ENCODE measurements around the gene DDX39A. TPM values are rescaled to one million over a fixed set of nuclear protein-coding genes. Genes with fewer than 3 reads are reported as not detected.
"Not testable (repeated sequence)": the region's sequence is repeated elsewhere in the genome, so short reads cannot be mapped to it uniquely, and the experiment has no call there.

Gene DDX39A
- 100 to 1,000 TPM; 110 to 169 (median 132) TPM for polyA plus RNA-seq (ENCODE audit: low read depth in 6 of 6)

DNA sequence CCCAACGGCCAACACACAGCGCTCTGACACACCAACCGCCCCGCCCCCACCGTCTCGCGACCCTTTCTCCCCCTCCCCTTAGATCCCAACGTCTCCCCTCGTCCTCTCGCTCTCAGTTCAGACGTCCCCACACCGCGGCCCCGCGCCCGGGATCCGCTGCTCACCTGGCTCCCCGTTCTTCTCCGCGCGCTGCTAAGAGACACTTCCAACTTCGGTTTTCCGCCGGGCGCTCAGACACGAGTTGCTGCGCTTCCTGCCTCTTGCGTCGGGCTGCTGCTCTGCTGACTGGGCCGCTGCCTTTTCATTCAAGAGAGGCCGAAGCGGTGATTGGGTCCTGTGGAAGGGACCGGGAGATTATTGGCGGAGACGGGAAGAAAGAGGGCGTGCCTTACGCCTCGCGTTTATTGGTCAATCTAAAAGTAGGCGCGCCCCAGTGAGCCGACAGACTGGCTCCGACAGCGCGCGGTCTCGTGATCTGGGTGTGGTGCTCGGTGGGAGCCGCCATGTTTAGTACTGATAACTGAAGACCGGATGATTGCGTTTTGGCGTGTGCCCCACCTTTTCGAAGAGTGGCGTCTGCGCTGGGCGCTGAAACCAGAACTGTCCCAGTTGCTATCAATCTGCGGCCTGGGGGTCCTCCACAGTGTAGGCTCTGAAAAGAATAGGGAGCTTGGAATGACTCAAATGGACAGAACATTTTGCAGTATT, at the start of gene DDX39A:
DDX39A (minus strand) TSS at position 236 of the 708 bp plus-strand sequence. CDS start 6,121 bp downstream, outside the sequence.
- peaks cover 5 to 15% of the 10 kb centered on the region in 2 donors for H3K36me3 Mint-ChIP-seq
- peak within 1 kb of the TSS; percentile 97 to 100 (median 99) for H3K27ac Mint-ChIP-seq
- H3K4me3 Mint-ChIP-seq, result peak within 1 kb of the TSS; percentile 90 to 100 (median 96)
- H3K27me3 Mint-ChIP-seq, result no peaks in the 10 kb centered on the region
- peaks cover 34 to 47% (median 39%) of the 10 kb centered on the region in 3 donors for H3K4me1 Mint-ChIP-seq
- ATAC-seq (ENCODE audit: low read depth in 2 of 2) (peak; percentile 83 to 86), DNase-seq (peak; percentile 98)
- no peaks in the 10 kb centered on the region for H3K9me3 Mint-ChIP-seq

DNA sequence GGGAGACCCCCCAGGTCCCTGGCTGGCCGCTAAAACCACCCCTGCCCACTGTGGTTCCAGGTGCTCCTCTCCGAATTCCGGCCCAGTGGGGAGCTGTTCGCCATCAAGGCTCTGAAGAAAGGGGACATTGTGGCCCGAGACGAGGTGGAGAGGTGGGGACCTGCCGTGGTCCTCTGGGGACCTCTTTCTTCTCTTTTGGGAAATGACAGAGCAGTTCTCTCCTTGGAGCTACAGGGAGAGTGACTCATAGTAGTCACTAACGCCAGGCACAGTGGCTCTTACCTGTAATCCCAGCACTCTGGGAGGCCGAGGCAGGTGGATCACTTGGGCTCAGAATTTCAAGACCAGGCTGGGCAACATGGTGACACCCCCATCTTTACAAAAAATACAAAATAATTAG, 48.7 kb upstream of the DDX39A start:
- Mint-ChIP-seq H3K27me3 (peaks cover under 1 to 8% (median 3%) of the 10 kb centered on the region in 3 donors), H3K27ac (peak overlapping the region in 1 of 6 donors; percentile 89), H3K36me3 (peaks cover 0 to 14% of the 10 kb centered on the region in 2 donors), H3K4me3 (no peak overlapping the region), H3K4me1 (peaks cover 3 to 12% (median 9%) of the 10 kb centered on the region in 3 donors), H3K9me3 (no peaks in the 10 kb centered on the region)
- DNase-seq (no peak), ATAC-seq (ENCODE audit: low read depth in 2 of 2) (no peak)

DNA sequence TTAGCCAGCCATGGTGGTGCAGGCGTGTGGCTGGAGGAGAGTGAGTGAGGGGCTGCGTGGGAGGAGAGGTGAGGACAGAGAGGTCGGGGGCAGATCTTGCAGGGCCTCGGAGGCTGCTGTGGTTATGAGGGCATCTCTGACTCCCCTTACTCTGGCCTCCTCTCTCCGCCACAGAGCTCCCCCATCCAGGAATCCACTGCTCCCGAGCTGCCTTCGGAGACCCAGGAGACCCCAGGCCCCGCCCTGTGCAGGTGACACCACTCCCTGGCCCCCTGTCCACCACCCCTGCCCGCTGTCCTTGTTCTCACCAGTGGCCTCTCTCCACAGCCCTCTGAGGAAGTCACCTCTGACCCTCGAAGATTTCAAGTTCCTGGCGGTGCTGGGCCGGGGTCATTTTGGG, 48.2 kb upstream of the DDX39A start:
- Mint-ChIP-seq H3K36me3 (peaks cover 0 to 14% of the 10 kb centered on the region in 2 donors), H3K4me3 (no peak overlapping the region), H3K27me3 (peaks cover 0 to 3% (median 0%) of the 10 kb centered on the region in 3 donors), H3K9me3 (no peaks in the 10 kb centered on the region), H3K4me1 (peaks cover 0 to 8% (median 6%) of the 10 kb centered on the region in 3 donors), H3K27ac (no peak overlapping the region)
- DNase-seq (no peak), ATAC-seq (ENCODE audit: low read depth in 2 of 2) (no peak)

DNA sequence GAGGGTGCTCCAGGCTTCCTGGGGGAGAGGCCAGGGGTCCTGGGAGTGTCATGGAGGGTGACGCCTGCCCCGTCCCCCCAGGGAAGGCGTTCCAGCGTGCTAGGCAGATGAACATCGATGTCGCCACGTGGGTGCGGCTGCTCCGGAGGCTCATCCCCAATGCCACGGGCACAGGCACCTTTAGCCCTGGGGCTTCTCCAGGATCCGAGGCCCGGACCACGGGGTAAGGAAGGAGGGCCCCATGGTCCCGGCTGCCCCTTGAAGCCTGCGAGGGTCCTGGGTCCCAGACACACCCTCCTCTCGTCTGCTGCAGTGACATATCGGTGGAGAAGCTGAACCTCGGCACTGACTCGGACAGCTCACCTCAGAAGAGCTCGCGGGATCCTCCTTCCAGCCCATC, 44.6 kb upstream of the DDX39A start:
- Mint-ChIP-seq H3K36me3 (peaks cover 0 to 14% of the 10 kb centered on the region in 2 donors), H3K4me1 (peaks cover 0 to 3% (median 0%) of the 10 kb centered on the region in 3 donors), H3K9me3 (no peaks in the 10 kb centered on the region), H3K4me3 (no peak overlapping the region), H3K27me3 (no peaks in the 10 kb centered on the region), H3K27ac (peak overlapping the region in 1 of 6 donors; percentile 30)
- no peak for ATAC-seq (ENCODE audit: low read depth in 2 of 2)
- DNase-seq, result no peak

DNA sequence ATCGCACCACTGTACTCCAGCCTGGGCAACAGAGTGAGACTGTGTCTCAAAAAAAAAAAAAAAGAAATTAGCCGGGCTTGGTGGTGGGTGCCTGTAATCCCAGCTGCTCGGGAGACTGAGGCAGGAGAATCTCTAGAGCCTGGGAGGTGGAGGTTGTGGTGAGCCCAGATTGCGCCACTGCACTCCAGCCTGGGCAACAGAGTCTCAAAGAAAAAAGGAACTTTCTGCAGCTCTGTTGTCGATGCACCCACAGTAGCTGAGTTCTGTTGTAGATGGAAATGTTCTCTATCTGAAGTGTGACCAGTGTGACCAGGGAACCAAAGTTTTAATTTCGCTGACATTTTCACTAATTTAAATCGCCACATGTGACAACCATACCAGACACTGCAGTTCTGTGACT, 43.3 kb upstream of the DDX39A start:
- not testable (repeated sequence) for H3K27me3 Mint-ChIP-seq; H3K4me3 Mint-ChIP-seq; H3K9me3 Mint-ChIP-seq; ATAC-seq (ENCODE audit: low read depth in 2 of 2); DNase-seq; H3K27ac Mint-ChIP-seq; H3K4me1 Mint-ChIP-seq
- H3K36me3 Mint-ChIP-seq, result peaks cover 0 to 11% of the 10 kb centered on the region in 2 donors

DNA sequence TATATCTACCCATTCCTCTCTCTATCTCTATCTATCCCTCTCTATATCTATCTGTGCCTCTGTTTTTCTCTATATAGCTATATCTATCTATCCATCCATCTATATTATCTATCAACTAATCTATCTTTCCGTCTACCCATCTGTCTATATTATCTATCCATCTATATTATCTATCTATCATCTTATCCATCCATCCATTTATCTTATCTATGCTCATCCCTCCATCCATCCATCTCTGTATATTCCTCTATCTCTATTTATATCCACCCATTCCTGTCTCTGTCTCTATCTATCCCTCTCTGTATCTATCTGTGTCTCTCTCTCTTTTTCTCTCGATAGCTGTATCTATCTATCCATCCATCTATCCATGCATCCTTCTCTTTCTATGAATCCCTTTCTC, 41.8 kb upstream of the DDX39A start:
- no peak overlapping the region for H3K4me3 Mint-ChIP-seq
- peaks cover 0 to 14% of the 10 kb centered on the region in 2 donors for H3K36me3 Mint-ChIP-seq
- H3K27ac Mint-ChIP-seq, result peak overlapping the region in 1 of 6 donors; percentile 5
- H3K27me3 Mint-ChIP-seq, result no peaks in the 10 kb centered on the region
- peaks cover 0 to 5% (median 0%) of the 10 kb centered on the region in 3 donors for H3K4me1 Mint-ChIP-seq
- no peak for ATAC-seq (ENCODE audit: low read depth in 2 of 2)
- no peak for DNase-seq
- no peaks in the 10 kb centered on the region for H3K9me3 Mint-ChIP-seq

DNA sequence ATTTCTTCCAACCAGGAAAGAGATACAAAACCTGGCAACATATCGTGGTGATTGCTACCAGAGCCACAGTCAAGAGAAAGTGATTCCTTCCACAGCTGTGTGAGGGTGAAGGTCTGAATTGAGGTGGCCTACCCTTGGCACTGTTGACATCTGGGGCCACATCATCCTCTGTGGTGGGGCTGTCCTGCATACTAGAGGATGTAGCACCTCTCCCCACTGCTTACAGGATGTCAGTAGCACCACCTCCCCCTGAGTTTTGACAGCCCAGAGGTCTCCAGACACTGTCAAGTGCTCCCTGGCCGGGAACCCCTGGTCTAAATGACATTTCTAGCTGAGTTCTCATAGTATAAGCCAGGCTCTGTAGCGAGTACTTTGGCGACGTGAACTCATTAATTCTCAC, 40.6 kb upstream of the DDX39A start:
- no peak for DNase-seq
- H3K27me3 Mint-ChIP-seq, result no peaks in the 10 kb centered on the region
- H3K36me3 Mint-ChIP-seq, result peaks cover 0 to 19% of the 10 kb centered on the region in 2 donors
- peaks cover 0 to 5% (median 0%) of the 10 kb centered on the region in 3 donors for H3K4me1 Mint-ChIP-seq
- no peak overlapping the region for H3K4me3 Mint-ChIP-seq
- no peaks in the 10 kb centered on the region for H3K9me3 Mint-ChIP-seq
- H3K27ac Mint-ChIP-seq, result peak overlapping the region in 2 of 6 donors; percentile 13 to 69
- ATAC-seq (ENCODE audit: low read depth in 2 of 2), result peak; percentile 27 to 35

DNA sequence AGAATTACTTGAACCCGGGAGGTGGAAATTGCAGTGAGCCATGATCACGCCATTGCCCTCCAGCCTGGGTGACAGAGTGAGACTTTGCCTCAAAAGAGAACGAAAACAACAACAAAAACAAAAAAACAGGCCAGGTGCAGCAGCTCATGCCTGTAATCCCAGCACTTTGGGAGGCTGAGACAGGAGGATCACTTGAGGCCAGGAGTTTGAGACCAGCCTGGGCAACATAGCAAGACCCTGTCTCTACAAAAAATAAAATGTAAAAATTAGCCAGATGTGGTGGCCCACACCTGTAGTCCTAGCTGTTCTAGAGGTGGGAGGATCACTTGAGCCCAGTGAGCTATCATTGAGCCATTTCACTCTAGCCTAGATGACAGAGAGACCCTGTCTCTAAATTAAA, 33.2 kb upstream of the DDX39A start:
- not testable (repeated sequence) for ATAC-seq (ENCODE audit: low read depth in 2 of 2); DNase-seq; H3K27ac Mint-ChIP-seq; H3K27me3 Mint-ChIP-seq; H3K4me3 Mint-ChIP-seq; H3K9me3 Mint-ChIP-seq
- Mint-ChIP-seq H3K36me3 (peaks cover 16 to 31% of the 10 kb centered on the region in 2 donors), H3K4me1 (peaks cover 7 to 17% (median 12%) of the 10 kb centered on the region in 3 donors)

DNA sequence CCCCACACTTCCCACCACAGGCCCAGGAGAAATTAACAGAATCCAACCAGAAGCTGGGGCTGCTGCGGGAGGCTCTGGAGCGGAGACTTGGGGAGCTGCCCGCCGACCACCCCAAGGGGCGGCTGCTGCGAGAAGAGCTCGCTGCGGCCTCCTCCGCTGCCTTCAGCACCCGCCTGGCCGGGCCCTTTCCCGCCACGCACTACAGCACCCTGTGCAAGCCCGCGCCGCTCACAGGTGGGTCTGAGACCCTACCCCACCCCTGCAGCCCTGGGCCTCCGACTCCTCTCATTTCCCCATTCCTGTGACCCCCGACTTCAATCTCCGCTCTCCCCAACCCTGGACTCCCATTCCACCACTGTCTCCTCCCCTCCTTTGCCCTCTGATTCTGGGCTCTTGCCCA, 31.7 kb upstream of the DDX39A start:
- H3K9me3 Mint-ChIP-seq, result peaks cover 0 to 1% (median 0%) of the 10 kb centered on the region in 7 donors
- H3K27me3 Mint-ChIP-seq, result no peaks in the 10 kb centered on the region
- peaks cover 8 to 17% (median 12%) of the 10 kb centered on the region in 3 donors for H3K4me1 Mint-ChIP-seq
- DNase-seq (no peak), ATAC-seq (ENCODE audit: low read depth in 2 of 2) (no peak)
- no peak overlapping the region for H3K4me3 Mint-ChIP-seq
- peak overlapping the region in 1 of 6 donors; percentile 47 for H3K27ac Mint-ChIP-seq
- H3K36me3 Mint-ChIP-seq, result peaks cover 21 to 35% of the 10 kb centered on the region in 2 donors

DNA sequence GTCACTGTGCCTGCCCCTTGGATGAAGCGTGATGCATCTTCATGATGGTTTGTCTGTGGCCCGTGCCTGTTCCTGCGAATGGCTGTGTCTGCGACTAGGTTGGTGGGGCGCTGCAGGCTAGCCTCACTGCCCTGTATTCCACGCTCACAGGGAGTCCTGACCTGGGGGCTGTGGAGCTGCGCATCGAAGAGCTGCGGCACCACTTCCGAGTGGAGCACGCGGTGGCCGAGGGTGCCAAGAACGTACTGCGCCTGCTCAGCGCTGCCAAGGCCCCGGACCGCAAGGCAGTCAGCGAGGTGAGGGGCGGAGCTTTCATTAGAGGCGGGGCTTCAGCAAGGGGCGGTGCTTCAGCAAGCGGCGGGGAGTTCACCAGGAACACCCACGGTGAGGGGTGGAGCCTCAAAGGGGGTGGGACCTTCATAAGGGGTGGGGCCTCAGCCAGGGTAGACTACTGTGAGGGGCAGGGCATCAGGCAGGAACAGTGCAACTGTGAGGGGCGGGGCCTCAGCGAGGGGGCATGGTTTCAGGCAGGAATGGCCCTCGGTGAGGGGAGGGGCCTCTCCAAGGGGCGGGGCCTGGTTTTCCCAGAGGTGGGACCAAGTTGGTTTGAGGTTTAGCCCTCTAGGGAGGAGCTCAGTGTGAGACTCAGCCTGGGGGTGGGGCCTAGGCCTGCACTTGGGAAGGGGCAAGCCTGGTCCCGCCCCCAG, 31.2 kb upstream of the DDX39A start:
- peaks cover 0 to 1% (median 0%) of the 10 kb centered on the region in 7 donors for H3K9me3 Mint-ChIP-seq
- ATAC-seq (ENCODE audit: low read depth in 2 of 2), result peak; percentile 65 to 83
- H3K27ac Mint-ChIP-seq, result no peak overlapping the region
- DNase-seq, result no peak
- no peak overlapping the region for H3K4me3 Mint-ChIP-seq
- peaks cover 8 to 17% (median 12%) of the 10 kb centered on the region in 3 donors for H3K4me1 Mint-ChIP-seq
- H3K27me3 Mint-ChIP-seq, result no peaks in the 10 kb centered on the region
- peaks cover 21 to 31% of the 10 kb centered on the region in 2 donors for H3K36me3 Mint-ChIP-seq

DNA sequence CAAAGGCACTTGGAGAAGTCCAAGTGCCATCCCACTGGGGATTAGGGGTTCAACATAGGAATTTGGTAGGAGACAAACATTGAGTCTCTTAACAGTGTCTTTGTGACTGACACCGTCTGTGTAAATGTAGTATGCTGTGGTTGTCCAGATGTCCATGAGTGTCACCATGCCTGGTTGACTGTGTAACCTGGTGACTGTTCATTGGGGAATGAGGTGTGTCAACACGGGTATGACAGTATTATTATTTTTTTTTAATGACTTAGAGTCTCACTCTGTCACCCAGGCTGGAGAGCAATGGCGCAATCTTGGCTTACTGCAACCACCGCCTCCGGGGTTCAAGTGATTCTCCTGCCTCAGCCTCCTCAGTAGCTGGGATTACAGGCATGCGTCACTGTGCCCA, 30.2 kb upstream of the DDX39A start:
- H3K27me3 Mint-ChIP-seq, result no peaks in the 10 kb centered on the region
- DNase-seq, result no peak
- H3K9me3 Mint-ChIP-seq, result peaks cover 0 to 1% (median 0%) of the 10 kb centered on the region in 7 donors
- H3K36me3 Mint-ChIP-seq, result peaks cover 25 to 37% of the 10 kb centered on the region in 2 donors
- peak overlapping the region in 1 of 6 donors; percentile 35 for H3K27ac Mint-ChIP-seq
- peaks cover 11 to 21% (median 18%) of the 10 kb centered on the region in 3 donors for H3K4me1 Mint-ChIP-seq
- no peak for ATAC-seq (ENCODE audit: low read depth in 2 of 2)
- no peak overlapping the region for H3K4me3 Mint-ChIP-seq

DNA sequence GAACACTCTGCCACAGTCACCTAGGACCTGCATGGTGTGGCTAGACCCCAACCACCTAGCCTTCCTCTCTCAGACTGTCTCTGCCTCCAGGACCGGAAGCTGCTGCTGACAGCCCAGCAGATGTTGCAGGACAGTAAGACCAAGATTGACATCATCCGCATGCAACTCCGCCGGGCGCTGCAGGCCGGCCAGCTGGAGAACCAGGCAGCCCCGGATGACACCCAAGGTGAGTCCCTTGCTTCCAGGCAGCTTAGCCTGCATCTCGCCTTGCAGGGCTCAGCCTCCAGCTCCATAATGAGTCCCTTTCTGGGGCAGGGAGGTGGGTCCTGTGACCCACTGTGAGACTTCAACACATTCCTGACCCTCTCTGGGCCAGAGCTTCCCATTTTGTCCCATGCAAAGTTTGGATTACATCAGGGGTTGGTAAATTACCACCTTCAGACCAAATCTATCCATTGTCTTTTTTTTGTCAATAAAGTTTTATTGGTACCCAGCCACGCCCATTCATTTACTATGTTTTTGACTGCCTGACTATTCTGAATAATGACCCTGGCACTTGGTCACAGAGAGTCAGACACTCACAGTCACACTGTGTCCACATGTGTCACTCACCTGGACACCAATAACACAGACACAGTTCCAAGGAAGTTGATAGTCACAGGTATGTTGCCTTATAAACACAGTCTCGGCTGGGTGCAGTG, 27.3 kb upstream of the DDX39A start:
- no peak overlapping the region for H3K27ac Mint-ChIP-seq
- peaks cover 26 to 42% of the 10 kb centered on the region in 2 donors for H3K36me3 Mint-ChIP-seq
- H3K4me3 Mint-ChIP-seq, result peak overlapping the region in 1 of 8 donors; percentile 40
- no peaks in the 10 kb centered on the region for H3K27me3 Mint-ChIP-seq
- no peak for DNase-seq
- peaks cover 0 to 1% (median 0%) of the 10 kb centered on the region in 7 donors for H3K9me3 Mint-ChIP-seq
- peaks cover 11 to 27% (median 23%) of the 10 kb centered on the region in 3 donors for H3K4me1 Mint-ChIP-seq
- no peak for ATAC-seq (ENCODE audit: low read depth in 2 of 2)

DNA sequence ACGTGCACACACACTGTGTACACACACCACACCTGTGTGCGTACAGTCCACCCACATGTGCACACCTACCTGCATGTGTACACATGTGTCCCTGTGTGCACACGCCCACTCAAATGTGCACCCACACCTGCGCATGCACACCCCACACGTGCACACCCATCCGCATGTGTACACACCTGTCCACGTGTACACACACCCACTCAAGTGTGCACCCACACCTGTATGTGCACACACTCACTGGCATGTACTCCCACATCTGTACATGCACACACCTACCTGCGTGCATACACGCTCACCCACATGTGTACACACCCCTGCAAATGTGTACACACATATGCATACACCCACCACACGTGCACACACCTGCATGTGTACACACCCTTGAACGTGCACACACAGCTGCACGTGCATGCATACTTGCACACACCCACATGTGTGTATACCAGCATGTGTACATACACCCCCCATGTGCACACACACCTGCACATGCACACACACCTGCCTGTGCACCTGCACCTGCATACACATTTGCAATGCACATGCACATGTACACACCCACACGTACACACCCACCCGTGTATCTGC, 24.6 kb upstream of the DDX39A start:
- DNase-seq (no peak), ATAC-seq (ENCODE audit: low read depth in 2 of 2) (no peak)
- H3K36me3 Mint-ChIP-seq, result peaks cover 15 to 22% of the 10 kb centered on the region in 2 donors
- no peak overlapping the region for H3K27ac Mint-ChIP-seq
- H3K4me1 Mint-ChIP-seq, result peaks cover 25 to 39% (median 26%) of the 10 kb centered on the region in 3 donors
- no peak overlapping the region for H3K4me3 Mint-ChIP-seq
- peaks cover 0 to 1% (median 0%) of the 10 kb centered on the region in 7 donors for H3K9me3 Mint-ChIP-seq
- H3K27me3 Mint-ChIP-seq, result no peaks in the 10 kb centered on the region

Data from naive B cell (primary cell).